HepG2 (cell line): ENCODE measurements around the gene SLC2A4. TPM values are rescaled to one million over a fixed set of nuclear protein-coding genes. Genes with fewer than 3 reads are reported as not detected.

ENCODE experiments used
- CHD2 ChIP-seq: IDR thresholded peaks from 2 replicates; pipeline ENCODE4 v1.6.1; 2011; ENCODE audit warnings: low read depth, low read length, improper control_type of control experiment
- DZIP1 ChIP-seq: sonication (generic); formaldehyde crosslinking; IDR thresholded peaks from 2 replicates; pipeline ENCODE4 v1.5.0; 2020; ENCODE audit warnings: mild to moderate bottlenecking, missing genetic modification reagents
- IRF2 ChIP-seq: IDR thresholded peaks from 2 replicates; pipeline ENCODE4 v1.6.1; 2018; ENCODE audit warnings: missing genetic modification reagents, missing compliant biosample characterization
- KLF6 ChIP-seq: IDR thresholded peaks from 2 replicates; pipeline ENCODE4 v1.8.0; 2016; ENCODE audit warnings: missing biosample characterization, missing genetic modification reagents
- NR2F2 ChIP-seq: IDR thresholded peaks from 2 replicates; pipeline ENCODE4 v1.6.1; 2012; ENCODE audit warnings: low read depth, inconsistent platforms, borderline replicate concordance
- PRDM10 ChIP-seq: sonication (generic); formaldehyde crosslinking; IDR thresholded peaks from 2 replicates; pipeline ENCODE4 v1.4.0; 2020; ENCODE audit warnings: low read depth, missing genetic modification reagents
- THRA ChIP-seq: sonication (generic); formaldehyde crosslinking; IDR thresholded peaks from 2 replicates; pipeline ENCODE4 v1.4.0; 2020; ENCODE audit warnings: missing genetic modification reagents, borderline replicate concordance
- UBTF ChIP-seq: sonication (generic); formaldehyde crosslinking; IDR thresholded peaks from 2 replicates; pipeline ENCODE4 v1.4.0; 2020; ENCODE audit warnings: mild to moderate bottlenecking, missing genetic modification reagents
- ZFP36L1 ChIP-seq: sonication (generic); formaldehyde crosslinking; IDR thresholded peaks from 2 replicates; pipeline ENCODE4 v1.8.0; 2022; ENCODE audit warnings: mild to moderate bottlenecking, missing genetic modification reagents, moderate library complexity
- ZFP91 ChIP-seq: sonication (generic); formaldehyde crosslinking; IDR thresholded peaks from 2 replicates; pipeline ENCODE4 v1.9.0; 2022; ENCODE audit warnings: missing genetic modification reagents, mild to moderate bottlenecking, borderline replicate concordance
- ZGPAT ChIP-seq: IDR thresholded peaks from 2 replicates; pipeline ENCODE4 v1.6.1; 2016; ENCODE audit warnings: mild to moderate bottlenecking
- ZNF30 ChIP-seq: sonication (generic); formaldehyde crosslinking; IDR thresholded peaks from 2 replicates; pipeline ENCODE4 v1.5.0; 2020; ENCODE audit warnings: mild to moderate bottlenecking, missing genetic modification reagents
- ZNF614 ChIP-seq: IDR thresholded peaks from 2 replicates; pipeline ENCODE4 v1.6.1; 2018; ENCODE audit warnings: missing biosample characterization, missing genetic modification reagents, inconsistent platforms, borderline replicate concordance
- polyA plus RNA-seq, 8 experiments: library from polyadenylated mRNA; depleted of rRNA in 3 of 8; stranded (reverse) in 7 of 8; unstranded in 1 of 8; fragments of >200 nt; fragmentation: Illumina TruSeq in 4 of 8; extraction: Trizol in 4 of 8; gene quantifications; 2 replicates each; pipeline versions ENCODE4 v1.2.1 to v1.2.3, GENCODE V29; 2011 to 2016; ENCODE audit warnings: low read depth in 4 of 8, missing spikeins in 1 of 8, mixed read lengths in 1 of 8; ENCODE audit not compliant: insufficient read depth in 1 of 8
- total RNA-seq, 5 experiments: library from RNA; depleted of rRNA; stranded (reverse); fragments of >200 nt; fragmentation: Illumina TruSeq; extraction: Trizol; gene quantifications; 2 replicates each; pipeline ENCODE4 v1.2.3, GENCODE V29; 2016; ENCODE audit warnings: low read depth in 1 of 5

SLC2A4 gene
- total and polyA plus RNA-seq, 2 of the 13 experiments (the other 11 are each of a cell fraction or from before 2014, with no cell fraction given) = 4.9 to 5.8 TPM

GRCh38 chr17:7296189-7296861 lies 14.8 kb downstream of the SLC2A4 start (continued):
- TF ChIP-seq PRDM10 (CRISPR knock-in tag) (peak; percentile 85), IRF2 (CRISPR knock-in tag) (peak; percentile 60; the same call in 1 of the 2 replicates), THRA (CRISPR knock-in tag) (0 out of 2 replicates have a peak, but pooled peaks have one; percentile 15), KLF6 (CRISPR knock-in tag) (peak; percentile 79; the same call in 1 of the 2 replicates), ZNF614 (CRISPR knock-in tag) (peak; percentile 68; the same call in 1 of the 2 replicates), ZGPAT (CRISPR knock-in tag) (peak; percentile 79), ZNF30 (no peak), DZIP1 (CRISPR knock-in tag) (no peak), UBTF (CRISPR knock-in tag) (peak; percentile 50; the same call in 1 of the 2 replicates), ZFP36L1 (no peak), ZFP91 (CRISPR knock-in tag) (peak; percentile 63; the same call in 1 of the 2 replicates), NR2F2 (0 out of 2 replicates have a peak, but pooled peaks have one; percentile 6), CHD2 (no peak)
